A673 (cell line): ENCODE results near the gene CCDC14. TPM values are rescaled to one million over a fixed set of nuclear protein-coding genes. Genes with fewer than 3 reads are reported as not detected.
"Not testable (repeated sequence)": the region's sequence is repeated elsewhere in the genome, so short reads cannot be mapped to it uniquely, and the experiment has no call there.

Experiments used
- Bru-seq: library from RNA; stranded (reverse); fragments of 400-500 nt; gene quantifications from one replicate; lab custom pipeline; 2021; lab: Mats Ljungman, UMichigan
- BruChase-seq, 2 experiments: library from RNA; stranded (reverse); fragments of 400-500 nt; gene quantifications; one replicate each; lab custom pipeline; 2021; lab: Mats Ljungman, UMichigan
- BruUV-seq: library from RNA; stranded (reverse); fragments of 400-500 nt; replicated peaks from 2 replicates; lab custom pipeline; 2021; lab: Mats Ljungman, UMichigan
- CTCF ChIA-PET: fragments of 300-600 bp; sonication (Branson Sonifier 250); formaldehyde crosslinking; loops from one replicate; lab custom pipeline; 2022; ENCODE audit warnings: antibody characterized with exemption; lab: Charles Lee
- POLR2A ChIA-PET: fragments of 300-600 bp; sonication (Branson Sonifier 250); formaldehyde crosslinking; loops from one replicate; lab custom pipeline; 2022; ENCODE audit warnings: antibody characterized with exemption; ENCODE audit not compliant: low non-redundant PET; lab: Charles Lee
- DNase-seq: peaks from one replicate; pipeline ENCODE4 v3.0.0-alpha.2; 2015; ENCODE audit warnings: low spot score
- H3K27ac ChIP-seq: fragments of 200-600 bp; sonication (generic); 2 replicates; pipeline ENCODE4 v1.5.1; 2016; ENCODE audit warnings: mixed run types, low read depth, mild to moderate bottlenecking, mixed read lengths, antibody characterized with exemption, low read length; ENCODE audit not compliant: poor library complexity, severe bottlenecking
- H3K27me3 ChIP-seq: fragments of 200-600 bp; sonication (generic); replicated peaks from 2 replicates; pipeline ENCODE4 v1.6.1; 2017; ENCODE audit warnings: mixed run types, low read depth, mild to moderate bottlenecking, mixed read lengths, antibody characterized with exemption, low read length; ENCODE audit not compliant: insufficient read depth, poor library complexity
- H3K36me3 ChIP-seq: fragments of 200-600 bp; sonication (generic); 2 replicates; pipeline ENCODE4 v1.6.1; 2016; ENCODE audit warnings: mixed run types, mild to moderate bottlenecking, mixed read lengths, antibody characterized with exemption, low read length; ENCODE audit not compliant: insufficient read depth, poor library complexity, severe bottlenecking
- H3K4me1 ChIP-seq: fragments of 200-600 bp; sonication (generic); 2 replicates; pipeline ENCODE4 v1.6.1; 2017; ENCODE audit warnings: mixed run types, mild to moderate bottlenecking, mixed read lengths, antibody characterized with exemption, low read length; ENCODE audit not compliant: insufficient read depth, poor library complexity, severe bottlenecking
- H3K4me3 ChIP-seq: fragments of 200-600 bp; sonication (generic); 2 replicates; pipeline ENCODE4 v1.5.1; 2016; ENCODE audit warnings: low read depth, mixed run types, mild to moderate bottlenecking, mixed read lengths, low read length; ENCODE audit not compliant: poor library complexity, severe bottlenecking
- H3K9me3 ChIP-seq: fragments of 200-600 bp; sonication (generic); 2 replicates; pipeline ENCODE4 v1.6.1; 2016; ENCODE audit warnings: mixed run types, low read depth, mild to moderate bottlenecking, mixed read lengths, antibody characterized with exemption, low read length; ENCODE audit not compliant: poor library complexity, severe bottlenecking
- EZH2 ChIP-seq: fragments of 200-600 bp; sonication (generic); IDR thresholded peaks from 2 replicates; pipeline ENCODE4 v1.6.1; 2017; ENCODE audit warnings: borderline replicate concordance, low read depth, mild to moderate bottlenecking, mixed read lengths, antibody characterized with exemption, low read length; ENCODE audit not compliant: poor library complexity, severe bottlenecking
- intact Hi-C: fragments of 100-400 bp; cut with micrococcal nuclease; formaldehyde crosslinking; loops from one replicate; pipeline ENCODE4 v1.10.0; 2022; ENCODE audit not compliant: unreplicated experiment
- long read RNA-seq: library from polyadenylated mRNA; stranded (forward); transcript quantifications from one replicate; pipeline ENCODE4 v2.0.0, GENCODE V29; 2022
- total RNA-seq: library from RNA; stranded (reverse); gene quantifications from 2 replicates; pipeline ENCODE4 v1.2.3, GENCODE V29; 2021
- TF ChIP-seq, protein P1 (sequence below): fragments of 300-800, 200-600 bp; sonication (generic); conservative IDR thresholded peaks from 2 replicates; pipeline ENCODE4 v1.5.1; 2017; ENCODE audit warnings: low read depth, mild to moderate bottlenecking, antibody characterized with exemption, low read length, moderate library complexity, mixed read lengths

The CCDC14 gene
- total RNA-seq, result 81.0 and 81.2 TPM in 2 replicates
- percentile 93 among the genes with signal in this experiment for Bru-seq, nascent RNA
- percentile 95 among the genes with signal in this experiment for BruChase-seq, experiment 1, labeled RNA remaining after a 2-hour chase
- BruChase-seq, experiment 2, labeled RNA remaining after a 6-hour chase, result percentile 88 among the genes with signal in this experiment
- long read RNA-seq, full-length matches to known transcripts, result 18 of 51 reads
- long read RNA-seq, partial matches to known transcripts, result 6 of 51 reads
- long read RNA-seq, other reads (novel, unspliced or antisense), result 27 of 51 reads

DNA sequence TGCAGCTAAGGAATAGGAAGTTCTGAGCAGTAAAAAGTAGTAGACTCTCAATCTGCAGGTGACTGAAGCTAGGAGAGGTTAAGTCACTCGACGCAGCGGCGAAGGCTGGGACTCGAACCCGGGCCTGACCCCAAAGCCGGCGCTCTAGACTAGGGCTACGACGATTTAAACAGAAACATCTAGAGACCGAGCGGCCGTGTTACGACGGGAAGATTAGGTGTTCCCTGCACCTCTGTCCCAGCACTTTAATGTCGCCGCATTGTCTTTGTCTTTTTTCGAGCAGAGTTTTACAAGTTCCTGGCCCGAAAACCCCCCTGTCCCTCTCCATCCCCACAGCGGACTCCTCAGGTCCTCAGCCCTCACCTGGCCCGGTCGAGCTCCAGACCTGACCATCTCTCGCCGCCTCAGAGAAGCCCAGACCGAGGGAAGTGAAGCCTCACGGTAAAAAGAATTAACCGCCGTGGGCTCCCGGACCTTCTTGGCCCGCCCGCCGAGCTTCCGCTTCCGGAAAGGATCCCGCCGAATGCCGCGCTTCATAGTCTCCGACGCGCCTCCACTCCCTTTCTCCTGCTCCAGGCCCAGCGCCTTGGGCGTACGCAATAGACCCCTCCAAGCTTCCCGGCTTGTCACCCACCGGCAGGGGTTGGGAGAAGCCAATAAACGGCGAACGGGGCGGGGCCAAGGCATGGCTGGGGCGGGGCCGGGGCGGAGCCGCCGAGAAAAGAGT, at the start of gene CCDC14:
Gene CCDC14 (minus strand): TSS at position 449 of the 727 bp plus-strand sequence. CDS start 56 bp downstream, at position 393.
- Histone ChIP-seq H3K27ac (peak within 1 kb of the TSS; percentile 92), H3K4me1 (peaks cover 14% of the 10 kb centered on the region), H3K36me3 (peaks cover 7% of the 10 kb centered on the region), H3K9me3 (no peaks in the 10 kb centered on the region), H3K4me3 (peak within 1 kb of the TSS; percentile 78), H3K27me3 (no peaks in the 10 kb centered on the region)
- no TSS peak for BruUV-seq
- ChIA-PET POLR2A (interaction anchor here (0.5 to 0.6 kb wide), 2 partner anchors 9 to 584 kb away, joined by 3 to 20 read pairs; no protein-coding TSS in a partner anchor), CTCF (interaction anchor here (0.6 to 0.7 kb wide), 4 partner anchors 73 to 1954 kb away, joined by 3 to 9 read pairs (median 4); no protein-coding TSS in a partner anchor)
- no peak for TF ChIP-seq EZH2
- TF ChIP-seq, protein P1, sequence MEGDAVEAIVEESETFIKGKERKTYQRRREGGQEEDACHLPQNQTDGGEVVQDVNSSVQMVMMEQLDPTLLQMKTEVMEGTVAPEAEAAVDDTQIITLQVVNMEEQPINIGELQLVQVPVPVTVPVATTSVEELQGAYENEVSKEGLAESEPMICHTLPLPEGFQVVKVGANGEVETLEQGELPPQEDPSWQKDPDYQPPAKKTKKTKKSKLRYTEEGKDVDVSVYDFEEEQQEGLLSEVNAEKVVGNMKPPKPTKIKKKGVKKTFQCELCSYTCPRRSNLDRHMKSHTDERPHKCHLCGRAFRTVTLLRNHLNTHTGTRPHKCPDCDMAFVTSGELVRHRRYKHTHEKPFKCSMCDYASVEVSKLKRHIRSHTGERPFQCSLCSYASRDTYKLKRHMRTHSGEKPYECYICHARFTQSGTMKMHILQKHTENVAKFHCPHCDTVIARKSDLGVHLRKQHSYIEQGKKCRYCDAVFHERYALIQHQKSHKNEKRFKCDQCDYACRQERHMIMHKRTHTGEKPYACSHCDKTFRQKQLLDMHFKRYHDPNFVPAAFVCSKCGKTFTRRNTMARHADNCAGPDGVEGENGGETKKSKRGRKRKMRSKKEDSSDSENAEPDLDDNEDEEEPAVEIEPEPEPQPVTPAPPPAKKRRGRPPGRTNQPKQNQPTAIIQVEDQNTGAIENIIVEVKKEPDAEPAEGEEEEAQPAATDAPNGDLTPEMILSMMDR, result no peak
- intact Hi-C loops, result no loop called here
- peak; percentile 99 for DNase-seq

GRCh38 chr3:124008321-124008720, 47.3 kb upstream of the CCDC14 start:
- H3K9me3 ChIP-seq, H3K27me3 ChIP-seq, CTCF ChIA-PET, H3K4me3 ChIP-seq, DNase-seq, H3K4me1 ChIP-seq, H3K36me3 ChIP-seq, BruUV-seq, intact Hi-C loops, H3K27ac ChIP-seq, POLR2A ChIA-PET: not testable (repeated sequence)

DNA sequence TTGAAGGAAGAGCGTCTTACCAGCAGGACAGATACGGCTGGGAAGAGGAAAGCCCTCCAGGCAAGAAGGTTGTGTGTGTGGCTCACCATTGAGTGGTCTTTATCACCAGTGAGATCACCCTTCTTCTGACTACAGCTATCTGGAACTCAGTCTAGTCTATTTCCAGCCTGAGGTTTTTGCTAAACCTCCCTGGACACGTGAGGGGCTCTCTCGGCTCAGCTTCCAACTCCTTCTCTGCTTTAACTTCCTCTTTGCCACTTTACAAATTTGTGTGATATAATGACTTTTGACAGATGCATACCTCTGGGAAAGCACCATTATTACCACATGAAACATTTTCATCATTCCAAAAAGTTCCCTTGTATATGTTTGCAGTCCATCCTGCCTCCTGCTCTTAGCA, 46.2 kb upstream of the CCDC14 start:
- no peaks in the 10 kb centered on the region for H3K9me3 ChIP-seq
- BruUV-seq, result no TSS peak
- ChIA-PET POLR2A (no interaction called here), CTCF (no interaction called here)
- no peak overlapping the region for H3K4me3 ChIP-seq
- H3K36me3 ChIP-seq, result no peaks in the 10 kb centered on the region
- no peaks in the 10 kb centered on the region for H3K4me1 ChIP-seq
- no peak for DNase-seq
- peaks cover 7% of the 10 kb centered on the region for H3K27me3 ChIP-seq
- H3K27ac ChIP-seq, result no peak overlapping the region
- intact Hi-C loops, result no loop called here
- TF ChIP-seq, protein P1, result no peak
- TF ChIP-seq EZH2, result no peak

DNA sequence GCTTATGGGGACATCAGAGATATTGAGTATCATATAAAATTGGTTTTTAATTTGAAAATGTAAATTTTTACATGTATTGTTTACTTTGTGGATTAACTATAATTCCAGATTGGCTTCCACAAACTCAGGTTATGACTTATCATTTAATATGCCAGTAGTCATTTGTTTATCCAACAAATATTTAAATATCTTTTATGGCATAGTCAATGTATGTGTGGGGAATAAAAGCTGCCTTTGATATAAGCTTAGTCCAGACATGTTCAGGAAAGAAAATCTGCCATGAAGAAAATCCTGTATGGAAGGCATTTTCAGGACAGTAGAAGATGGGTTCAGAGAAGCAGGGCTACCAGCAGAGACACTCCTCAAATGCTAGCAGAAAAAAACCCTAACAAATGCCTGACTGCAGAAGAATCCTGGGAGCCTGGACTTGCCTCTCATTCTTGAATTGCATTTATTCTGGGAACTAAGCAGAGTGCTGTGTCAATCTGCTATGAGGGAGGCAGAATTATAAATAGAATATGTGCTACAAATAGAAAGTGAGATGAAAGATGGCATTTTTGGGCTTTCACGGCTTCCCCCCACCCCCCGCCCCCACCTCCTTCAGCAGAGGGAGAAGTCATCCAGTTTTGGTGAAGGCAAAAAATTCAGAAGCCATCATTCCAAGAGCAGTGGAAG, 41.5 kb upstream of the CCDC14 start:
- POLR2A ChIA-PET, H3K4me1 ChIP-seq, BruUV-seq, CTCF ChIA-PET, DNase-seq, intact Hi-C loops, H3K4me3 ChIP-seq, H3K9me3 ChIP-seq, H3K27ac ChIP-seq, H3K36me3 ChIP-seq: not testable (repeated sequence)
- H3K27me3 ChIP-seq, result peaks cover 29% of the 10 kb centered on the region

GRCh38 chr3:124001366-124001765, 40.3 kb upstream of the CCDC14 start:
- intact Hi-C loops, H3K4me1 ChIP-seq, H3K36me3 ChIP-seq, DNase-seq, CTCF ChIA-PET, H3K4me3 ChIP-seq, H3K27ac ChIP-seq, H3K9me3 ChIP-seq, BruUV-seq, POLR2A ChIA-PET: not testable (repeated sequence)
- peaks cover 24% of the 10 kb centered on the region for H3K27me3 ChIP-seq
